ENCODE data around the gene DDX21. TPM values are rescaled to one million over a fixed set of nuclear protein-coding genes. Genes with fewer than 3 reads are reported as not detected.
"Not testable (repeated sequence)": the region's sequence is repeated elsewhere in the genome, so short reads cannot be mapped to it uniquely, and the experiment has no call there.

The DDX21 gene
- total and polyA plus RNA-seq, 3 donors from 2014 or later = 38.3 to 51.3 (median 47.9) TPM

DNA sequence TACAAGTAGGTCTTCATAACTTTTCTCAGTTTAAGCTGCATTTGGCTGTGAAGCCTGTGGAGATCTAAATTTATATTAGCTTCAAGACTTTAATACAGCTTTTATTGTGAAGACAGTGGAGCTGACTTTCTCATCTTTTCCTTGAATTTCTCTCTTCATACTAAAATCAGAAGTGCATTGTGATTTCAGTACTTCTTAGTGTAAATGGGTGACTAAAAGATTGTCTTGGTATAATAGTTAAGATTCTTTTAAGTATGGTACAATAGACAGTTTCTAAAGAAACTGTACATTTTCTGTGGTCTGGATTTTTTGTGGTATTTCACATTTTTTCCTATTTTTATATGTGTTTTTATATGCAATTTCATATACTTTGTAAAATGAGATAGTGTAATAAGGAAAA lies 21.0 kb upstream of the DDX21 start:
- TF ChIP-seq POLR2A (IDR thresholded peaks at IDR 0.05) = no peak
- TF ChIP-seq, protein P1, sequence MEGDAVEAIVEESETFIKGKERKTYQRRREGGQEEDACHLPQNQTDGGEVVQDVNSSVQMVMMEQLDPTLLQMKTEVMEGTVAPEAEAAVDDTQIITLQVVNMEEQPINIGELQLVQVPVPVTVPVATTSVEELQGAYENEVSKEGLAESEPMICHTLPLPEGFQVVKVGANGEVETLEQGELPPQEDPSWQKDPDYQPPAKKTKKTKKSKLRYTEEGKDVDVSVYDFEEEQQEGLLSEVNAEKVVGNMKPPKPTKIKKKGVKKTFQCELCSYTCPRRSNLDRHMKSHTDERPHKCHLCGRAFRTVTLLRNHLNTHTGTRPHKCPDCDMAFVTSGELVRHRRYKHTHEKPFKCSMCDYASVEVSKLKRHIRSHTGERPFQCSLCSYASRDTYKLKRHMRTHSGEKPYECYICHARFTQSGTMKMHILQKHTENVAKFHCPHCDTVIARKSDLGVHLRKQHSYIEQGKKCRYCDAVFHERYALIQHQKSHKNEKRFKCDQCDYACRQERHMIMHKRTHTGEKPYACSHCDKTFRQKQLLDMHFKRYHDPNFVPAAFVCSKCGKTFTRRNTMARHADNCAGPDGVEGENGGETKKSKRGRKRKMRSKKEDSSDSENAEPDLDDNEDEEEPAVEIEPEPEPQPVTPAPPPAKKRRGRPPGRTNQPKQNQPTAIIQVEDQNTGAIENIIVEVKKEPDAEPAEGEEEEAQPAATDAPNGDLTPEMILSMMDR (IDR thresholded peaks at IDR 0.05) = no peak
- H3K27ac ChIP-seq = no peak overlapping the region
- no peak overlapping the region for H3K4me3 ChIP-seq
- intact Hi-C loops (cut with DNase I; ENCODE audit: low total_unique reads) = no loop called here
- no peaks in the 10 kb centered on the region for H3K36me3 ChIP-seq (ENCODE audit: low read depth, missing control alignments)
- peaks cover 10% of the 10 kb centered on the region for H3K4me1 ChIP-seq
- H3K27me3 ChIP-seq = no peaks in the 10 kb centered on the region
- H3K9me3 ChIP-seq = no peaks in the 10 kb centered on the region
- DNase-seq = no peak

DNA sequence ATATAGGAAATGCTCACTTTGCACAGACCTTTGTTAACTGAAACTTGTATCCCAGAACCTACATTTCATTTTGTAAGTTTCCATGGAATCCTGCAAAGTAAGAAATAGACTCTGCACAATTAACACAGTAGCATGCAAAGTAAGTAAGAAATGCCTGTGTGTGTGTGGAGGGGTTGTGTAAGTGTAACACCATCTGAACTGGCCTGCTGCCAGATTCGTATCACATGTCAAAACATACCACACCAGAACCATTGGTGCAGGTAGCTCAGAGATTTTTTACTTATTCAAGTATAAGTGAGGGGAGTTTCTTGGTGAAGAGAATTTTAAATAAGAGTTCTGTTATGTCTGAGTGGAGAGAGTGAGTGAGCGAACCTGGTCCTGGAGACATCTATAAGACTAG lies 17.9 kb upstream of the DDX21 start:
- Histone ChIP-seq H3K4me3 (no peak overlapping the region), H3K27ac (no peak overlapping the region), H3K27me3 (no peaks in the 10 kb centered on the region), H3K4me1 (no peaks in the 10 kb centered on the region), H3K9me3 (no peaks in the 10 kb centered on the region), H3K36me3 (ENCODE audit: low read depth, missing control alignments) (no peaks in the 10 kb centered on the region)
- DNase-seq = no peak
- no peak for TF ChIP-seq POLR2A (IDR thresholded peaks at IDR 0.05)
- 65 to 68% methylated on average over 2 of the region's 2 CpGs for WGBS, 2 donors
- intact Hi-C loops (cut with DNase I; ENCODE audit: low total_unique reads) = no loop called here

DNA sequence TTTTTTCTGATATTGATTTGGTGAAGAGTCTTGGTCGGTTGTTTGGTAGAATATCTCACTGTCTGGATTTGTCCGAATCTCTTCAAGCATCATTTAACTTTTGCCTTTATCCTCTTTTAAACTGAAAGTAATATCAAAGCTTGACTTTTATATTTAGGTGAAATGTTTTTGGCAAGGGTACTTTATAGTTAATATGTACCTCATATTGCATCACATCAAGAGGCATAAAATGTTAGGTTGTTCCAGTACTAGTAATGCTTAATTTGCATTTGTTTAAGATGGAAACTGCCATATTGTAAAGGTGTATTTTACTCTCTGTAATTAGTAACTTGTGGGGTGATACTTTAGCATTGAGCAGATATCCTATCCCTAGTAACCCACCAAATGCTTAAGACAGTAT lies 17.1 kb upstream of the DDX21 start:
- H3K4me3 ChIP-seq = no peak overlapping the region
- 91 to 93% methylated on average over 2 of the region's 2 CpGs for WGBS, 2 donors
- H3K36me3 ChIP-seq (ENCODE audit: low read depth, missing control alignments) = no peaks in the 10 kb centered on the region
- TF ChIP-seq, protein P1 (IDR thresholded peaks at IDR 0.05) = no peak
- no peak for TF ChIP-seq POLR2A (IDR thresholded peaks at IDR 0.05)
- no peak for DNase-seq
- no peaks in the 10 kb centered on the region for H3K27me3 ChIP-seq
- no peaks in the 10 kb centered on the region for H3K4me1 ChIP-seq
- intact Hi-C loops (cut with DNase I; ENCODE audit: low total_unique reads) = no loop called here
- no peak overlapping the region for H3K27ac ChIP-seq
- H3K9me3 ChIP-seq = no peaks in the 10 kb centered on the region

DNA sequence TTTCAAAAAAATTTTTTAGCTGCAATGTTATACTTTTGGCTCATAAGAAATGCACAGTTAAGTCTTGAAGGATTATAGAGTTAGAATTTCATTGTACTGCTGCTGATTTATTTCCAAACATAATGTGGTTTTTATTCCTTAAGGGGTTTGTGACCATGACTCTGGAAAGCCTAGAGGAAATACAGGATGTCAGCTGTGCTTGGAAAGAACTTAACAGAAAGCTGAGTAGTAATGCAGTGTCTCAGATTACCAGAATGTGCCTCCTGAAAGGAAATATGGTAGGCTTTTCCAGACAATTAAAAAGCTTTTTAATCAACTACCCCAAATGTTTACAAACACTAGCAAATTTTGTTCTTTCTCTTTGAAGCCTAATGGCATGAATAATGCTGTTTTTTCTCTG lies 15.1 kb upstream of the DDX21 start:
- H3K36me3 ChIP-seq (ENCODE audit: low read depth, missing control alignments); H3K9me3 ChIP-seq; DNase-seq; intact Hi-C loops (cut with DNase I; ENCODE audit: low total_unique reads); H3K27me3 ChIP-seq; H3K4me1 ChIP-seq; H3K27ac ChIP-seq; H3K4me3 ChIP-seq: not testable (repeated sequence)

DNA sequence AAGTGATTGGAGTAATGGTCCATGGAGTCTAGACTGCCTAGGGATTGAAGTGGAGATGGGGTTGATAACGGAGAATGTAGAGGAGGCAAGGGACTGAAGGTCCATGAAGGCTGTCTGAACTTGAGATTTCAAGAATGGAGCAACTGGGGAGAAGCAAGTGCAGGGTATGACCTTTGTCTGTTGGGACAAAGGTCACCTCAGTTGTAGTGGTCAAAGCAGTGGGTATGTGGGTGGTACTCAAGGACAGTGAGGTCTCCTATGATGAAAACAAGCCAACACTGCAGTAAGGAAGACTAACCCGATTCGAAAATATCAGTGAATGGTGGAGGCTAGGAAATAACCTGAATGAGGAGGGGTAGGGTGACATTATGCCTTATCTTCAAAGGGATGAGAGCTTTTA lies 5.4 kb upstream of the DDX21 start:
- intact Hi-C loops (cut with DNase I; ENCODE audit: low total_unique reads) = no loop called here
- Histone ChIP-seq H3K36me3 (ENCODE audit: low read depth, missing control alignments) (no peaks in the 10 kb centered on the region), H3K9me3 (no peaks in the 10 kb centered on the region)

DNA sequence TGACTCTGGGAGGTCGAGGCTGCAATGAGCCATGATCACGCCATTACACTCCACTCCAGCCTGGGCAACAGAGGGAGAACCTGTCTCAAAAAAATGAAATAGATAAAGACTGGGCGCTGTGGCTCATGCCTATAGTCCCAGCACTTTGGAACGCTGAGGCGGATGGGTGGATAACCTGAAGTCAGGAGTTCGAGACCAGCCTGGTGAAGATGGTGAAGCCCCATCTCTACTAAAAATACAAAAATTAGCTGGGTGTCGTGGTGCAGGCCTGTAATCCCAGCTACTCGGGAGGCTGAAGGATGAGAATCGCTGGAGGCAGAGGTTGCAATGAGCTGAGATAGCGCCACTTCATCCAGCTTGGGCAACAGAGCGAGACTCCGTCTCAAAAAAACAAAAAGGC lies 1.1 kb upstream of the DDX21 start:
- no peak overlapping the region for H3K4me3 ChIP-seq
- no peak overlapping the region for H3K27ac ChIP-seq
- no peaks in the 10 kb centered on the region for H3K27me3 ChIP-seq
- WGBS, 2 donors = 83 to 88% methylated on average over 12 of the region's 12 CpGs
- no peak for TF ChIP-seq POLR2A (IDR thresholded peaks at IDR 0.05)
- TF ChIP-seq, protein P1 (IDR thresholded peaks at IDR 0.05) = no peak
- DNase-seq = no peak
- intact Hi-C loops (cut with DNase I; ENCODE audit: low total_unique reads) = no loop called here
- no peaks in the 10 kb centered on the region for H3K36me3 ChIP-seq (ENCODE audit: low read depth, missing control alignments)
- peaks cover 20% of the 10 kb centered on the region for H3K4me1 ChIP-seq
- no peaks in the 10 kb centered on the region for H3K9me3 ChIP-seq

More for the DNA sequence above, 5.4 kb upstream of the DDX21 start:
- 93 to 95% methylated on average over 3 of the region's 3 CpGs for WGBS, 2 donors
- DNase-seq = no peak
- Histone ChIP-seq H3K27ac (no peak overlapping the region), H3K4me1 (peaks cover 5% of the 10 kb centered on the region), H3K4me3 (no peak overlapping the region), H3K27me3 (no peaks in the 10 kb centered on the region)
- no peak for TF ChIP-seq POLR2A (IDR thresholded peaks at IDR 0.05)
- TF ChIP-seq, protein P1 (IDR thresholded peaks at IDR 0.05) = no peak

Data from testis (tissue), 3 donors.